ENCODE measurements around the gene PRRG3.
"Not testable (repeated sequence)": the region's sequence is repeated elsewhere in the genome, so short reads cannot be mapped to it uniquely, and the experiment has no call there.

Gene PRRG3

GRCh38 chrX:151694661-151695582, at the start of gene PRRG3:
Gene PRRG3 (plus strand): TSS chrX:151695458. CDS start chrX:151698815, 3,357 bp downstream.
- no peak for DNase-seq

- no peak for DNase-seq
Measured at GRCh38 chrX:151675121-151675746, 20.0 kb upstream of the PRRG3 start.

- no peak for DNase-seq
Measured at GRCh38 chrX:151676196-151676595, 19.1 kb upstream of the PRRG3 start.

GRCh38 chrX:151679798-151680402, 15.4 kb upstream of the PRRG3 start:
- no peak for DNase-seq

- DNase-seq, result peak; percentile 19
Measured at GRCh38 chrX:151680805-151681204, 14.5 kb upstream of the PRRG3 start.

- DNase-seq, result no peak
Measured at GRCh38 chrX:151687635-151688034, 7.6 kb upstream of the PRRG3 start.

- no peak for DNase-seq
Measured at GRCh38 chrX:151688695-151689094, 6.6 kb upstream of the PRRG3 start.

GRCh38 chrX:151692825-151693224, 2.4 kb upstream of the PRRG3 start:
- no peak for DNase-seq

- DNase-seq, result no peak
Measured at GRCh38 chrX:151694121-151694520, 1.1 kb upstream of the PRRG3 start.

- DNase-seq, result no peak
Measured at GRCh38 chrX:151695583-151696340, 504 bp downstream of the PRRG3 start.

GRCh38 chrX:151697082-151697481, 1.8 kb downstream of the PRRG3 start:
- DNase-seq, result not testable (repeated sequence)

GRCh38 chrX:151697522-151697921, 2.3 kb downstream of the PRRG3 start:
- DNase-seq, result no peak

GRCh38 chrX:151698485-151698884, 3.2 kb downstream of the PRRG3 start:
- no peak for DNase-seq

GRCh38 chrX:151699746-151700145, 4.5 kb downstream of the PRRG3 start:
- DNase-seq, result no peak

- no peak for DNase-seq
Measured at GRCh38 chrX:151700581-151700980, 5.3 kb downstream of the PRRG3 start.

GRCh38 chrX:151701071-151701470, 5.8 kb downstream of the PRRG3 start:
- no peak for DNase-seq

- no peak for DNase-seq
Measured at GRCh38 chrX:151701531-151701930, 6.3 kb downstream of the PRRG3 start.

- no peak for DNase-seq
Measured at GRCh38 chrX:151702026-151702714, 6.9 kb downstream of the PRRG3 start.

GRCh38 chrX:151702741-151703340, 7.6 kb downstream of the PRRG3 start:
- no peak for DNase-seq

- peak; percentile 22 for DNase-seq
Measured at GRCh38 chrX:151703487-151703886, 8.2 kb downstream of the PRRG3 start.

GRCh38 chrX:151704041-151704663, 8.9 kb downstream of the PRRG3 start:
- no peak for DNase-seq

Data from NCI-H2029 (cell line).